Measurements from ENCODE around the gene PCDHGA7.
"Not testable (repeated sequence)": the region's sequence is repeated elsewhere in the genome, so short reads cannot be mapped to it uniquely, and the experiment has no call there.

GRCh38 chr5:141417494-141418172 lies 35.1 kb downstream of the PCDHGA7 start, which contains the start of gene PCDHGB7:
- peak; percentile 18; the same call in 1 of the 2 replicates for TF ChIP-seq TCF7L2 (IDR thresholded peaks at IDR 0.05; ENCODE audit: low read depth, low read length)
- peak; percentile 99 for TF ChIP-seq CTCF (IDR thresholded peaks at IDR 0.05)
- not testable (repeated sequence) for TF ChIP-seq REST (IDR thresholded peaks at IDR 0.05; ENCODE audit: insufficient read depth in 1 of 2, low read depth in 2 of 2, low read length in 1 of 2); POLR2AphosphoS5 (IDR thresholded peaks at IDR 0.05; ENCODE audit: low read depth, low read length); SIN3A (IDR thresholded peaks at IDR 0.05; ENCODE audit: borderline replicate concordance, insufficient read depth, low read depth, low read length)
